SU-DHL-6 (cell line): ENCODE data around the gene REELD1.

Source experiments
- H2AFZ ChIP-seq: fragments of 200-600 bp; sonication (generic); 2 replicates; pipeline ENCODE4 v1.6.1; 2014; ENCODE audit warnings: low read depth, mild to moderate bottlenecking, moderate library complexity, mixed read lengths, antibody characterized with exemption, low read length; ENCODE audit not compliant: severe bottlenecking
- H3F3A ChIP-seq: fragments of 200-600 bp; shearing (Covaris generic); 2 replicates; pipeline ENCODE4 v1.6.0; 2016; ENCODE audit warnings: antibody characterized with exemption, mild to moderate bottlenecking; ENCODE audit not compliant: insufficient read depth
- H3K27ac ChIP-seq: fragments of 200-600 bp; sonication (generic); 2 replicates; pipeline ENCODE4 v1.5.1; 2016; ENCODE audit warnings: low read depth, mild to moderate bottlenecking, low read length, moderate library complexity, mixed read lengths
- H3K27me3 ChIP-seq: fragments of 200-600 bp; sonication (generic), shearing (Covaris generic); 2 replicates; pipeline ENCODE4 v1.6.0; 2014; ENCODE audit warnings: mild to moderate bottlenecking, low read length
- H3K36me3 ChIP-seq: fragments of 200-600 bp; sonication (generic); 2 replicates; pipeline ENCODE4 v1.6.1; 2014; ENCODE audit warnings: mild to moderate bottlenecking, low read length, mixed read lengths
- H3K4me2 ChIP-seq: fragments of 300-600, 200-600 bp; shearing (Covaris generic), sonication (generic); 2 replicates; pipeline ENCODE4 v1.6.0; 2014; ENCODE audit warnings: low read length, low read depth, mild to moderate bottlenecking; ENCODE audit not compliant: poor library complexity, severe bottlenecking
- H3K4me3 ChIP-seq: fragments of 200-600 bp; sonication (generic); 2 replicates; pipeline ENCODE4 v1.5.1; 2014; ENCODE audit warnings: antibody characterized with exemption, low read length, mild to moderate bottlenecking, mixed read lengths; ENCODE audit not compliant: insufficient read depth, poor library complexity, severe bottlenecking
- H3K79me2 ChIP-seq: fragments of 200-600 bp; sonication (generic); 2 replicates; pipeline ENCODE4 v1.6.1; 2014; ENCODE audit warnings: mild to moderate bottlenecking, low read length, moderate library complexity; ENCODE audit not compliant: insufficient read depth
- H3K9ac ChIP-seq: fragments of 200-600 bp; sonication (generic); 2 replicates; pipeline ENCODE4 v1.7.0; 2014; ENCODE audit warnings: mild to moderate bottlenecking, low read length
- H3K9me2 ChIP-seq: fragments of 200-600 bp; sonication (generic); replicated peaks from 2 replicates; pipeline ENCODE4 v1.6.1; 2014; ENCODE audit warnings: low read length; ENCODE audit not compliant: insufficient read depth
- H3K9me3 ChIP-seq: fragments of 200-600 bp; sonication (generic); 2 replicates; pipeline ENCODE4 v1.6.1; 2014; ENCODE audit warnings: low read length, mixed read lengths; ENCODE audit not compliant: insufficient read depth
- H4K20me1 ChIP-seq: fragments of 200-600 bp; sonication (generic); 2 replicates; pipeline ENCODE4 v1.6.1; 2014; ENCODE audit warnings: low read depth, mild to moderate bottlenecking, antibody characterized with exemption, low read length, moderate library complexity, mixed read lengths
- CTCF ChIP-seq: fragments of 200-600 bp; sonication (generic); IDR thresholded peaks from one replicate; pipeline ENCODE4 v1.5.1; 2017; ENCODE audit warnings: antibody characterized with exemption, mild to moderate bottlenecking, low read length, moderate library complexity; ENCODE audit not compliant: insufficient read depth, poor library complexity, severe bottlenecking
- EZH2phosphoT487 ChIP-seq: fragments of 200-600 bp; sonication (generic), shearing (Covaris generic); conservative IDR thresholded peaks from 2 replicates; pipeline ENCODE4 v1.6.1; 2018; ENCODE audit warnings: mild to moderate bottlenecking, antibody characterized with exemption, low read length, moderate library complexity, mixed read lengths

REELD1 gene

GRCh38 chr4:146179784-146180370 lies 34.5 kb upstream of the REELD1 start:
- Histone ChIP-seq H3K9ac (no peak overlapping the region), H3K27ac (no peak overlapping the region), H3K79me2 (peaks cover 89% of the 10 kb centered on the region), H3K9me3 (no peaks in the 10 kb centered on the region), H3K4me3 (no peak overlapping the region), H3K4me2 (peak overlapping the region; percentile 13), H2AFZ (no peak overlapping the region), H4K20me1 (no peaks in the 10 kb centered on the region), H3K9me2 (no peaks in the 10 kb centered on the region), H3F3A (peaks cover 4% of the 10 kb centered on the region; the same call in 1 of the 2 replicates), H3K36me3 (peaks cover 12% of the 10 kb centered on the region; the same call in 1 of the 2 replicates), H3K27me3 (no peaks in the 10 kb centered on the region)
- no peak for TF ChIP-seq CTCF
- no peak for TF ChIP-seq EZH2phosphoT487

- TF ChIP-seq CTCF (no peak), EZH2phosphoT487 (no peak)
- H3K9ac ChIP-seq = no peak overlapping the region
- peaks cover 31% of the 10 kb centered on the region for H3K36me3 ChIP-seq
- no peaks in the 10 kb centered on the region for H4K20me1 ChIP-seq
- H2AFZ ChIP-seq = no peak overlapping the region
- H3K9me3 ChIP-seq = no peaks in the 10 kb centered on the region
- H3K4me2 ChIP-seq = no peak overlapping the region
- H3K79me2 ChIP-seq = peaks cover 67% of the 10 kb centered on the region
- H3K27me3 ChIP-seq = no peaks in the 10 kb centered on the region
- H3F3A ChIP-seq = peaks cover 7% of the 10 kb centered on the region; the same call in 1 of the 2 replicates
- no peaks in the 10 kb centered on the region for H3K9me2 ChIP-seq
- no peak overlapping the region for H3K27ac ChIP-seq
- no peak overlapping the region for H3K4me3 ChIP-seq
Measured at GRCh38 chr4:146182443-146182842, 31.9 kb upstream of the REELD1 start.

GRCh38 chr4:146183209-146183608 lies 31.1 kb upstream of the REELD1 start:
- peaks cover 9% of the 10 kb centered on the region; the same call in 1 of the 2 replicates for H3F3A ChIP-seq
- H3K36me3 ChIP-seq = peaks cover 38% of the 10 kb centered on the region
- H3K27me3 ChIP-seq = no peaks in the 10 kb centered on the region
- H4K20me1 ChIP-seq = no peaks in the 10 kb centered on the region
- no peak overlapping the region for H2AFZ ChIP-seq
- no peaks in the 10 kb centered on the region for H3K9me2 ChIP-seq
- H3K79me2 ChIP-seq = peaks cover 59% of the 10 kb centered on the region
- H3K27ac ChIP-seq = no peak overlapping the region
- H3K9me3 ChIP-seq = no peaks in the 10 kb centered on the region
- H3K9ac ChIP-seq = no peak overlapping the region
- no peak for TF ChIP-seq CTCF
- H3K4me3 ChIP-seq = no peak overlapping the region
- no peak overlapping the region for H3K4me2 ChIP-seq
